ENCODE data around the gene TMEM80. TPM values are rescaled to one million over a fixed set of nuclear protein-coding genes. Genes with fewer than 3 reads are reported as not detected.

TMEM80 gene
- total RNA-seq, 4 donors from 2014 or later, result 10.7 to 58.9 (median 44.5) TPM

- H3K9me3 ChIP-seq, result no peaks in the 10 kb centered on the region
- DNase-seq, result no peak
- no peak for TF ChIP-seq CTCF (IDR thresholded peaks at IDR 0.05)
- H3K27ac ChIP-seq, result peak overlapping the region; percentile 10 to 98 (median 74)
- H3K4me1 ChIP-seq, result peaks cover 0 to 63% (median 17%) of the 10 kb centered on the region in 4 donors
- peaks cover 0 to 24% (median 0%) of the 10 kb centered on the region in 3 donors for H3K36me3 ChIP-seq
- no peak overlapping the region for H3K4me3 ChIP-seq
- no peaks in the 10 kb centered on the region for H3K27me3 ChIP-seq
Observed at GRCh38 chr11:703506-703905, 7.9 kb downstream of the TMEM80 start.

GRCh38 chr11:704228-704674 lies 8.6 kb downstream of the TMEM80 start:
- TF ChIP-seq POLR2A (IDR thresholded peaks at IDR 0.05) (no peak), CTCF (IDR thresholded peaks at IDR 0.05) (no peak)
- peak overlapping the region in 3 of 4 donors; percentile 90 to 98 (median 98) for H3K27ac ChIP-seq
- peak overlapping the region in 2 of 4 donors; percentile 77 to 81 for H3K4me3 ChIP-seq
- H3K36me3 ChIP-seq, result peaks cover 0 to 21% (median 0%) of the 10 kb centered on the region in 3 donors
- peak in 1 of 3 donors; percentile 46 for DNase-seq
- H3K27me3 ChIP-seq, result no peaks in the 10 kb centered on the region
- H3K4me1 ChIP-seq, result peaks cover 0 to 67% (median 17%) of the 10 kb centered on the region in 4 donors
- no peaks in the 10 kb centered on the region for H3K9me3 ChIP-seq

GRCh38 chr11:704781-705645 lies 9.4 kb downstream of the TMEM80 start:
- TF ChIP-seq CTCF (IDR thresholded peaks at IDR 0.05), result no peak
- peak; percentile 71 to 72 for TF ChIP-seq POLR2A (IDR thresholded peaks at IDR 0.05)
- H3K27me3 ChIP-seq, result no peaks in the 10 kb centered on the region
- no peaks in the 10 kb centered on the region for H3K9me3 ChIP-seq
- H3K4me3 ChIP-seq, result peak overlapping the region; percentile 44 to 81 (median 63)
- peak in 2 of 3 donors; percentile 81 to 88 for DNase-seq
- peaks cover 0 to 75% (median 17%) of the 10 kb centered on the region in 4 donors for H3K4me1 ChIP-seq
- peaks cover 0 to 21% (median 0%) of the 10 kb centered on the region in 3 donors for H3K36me3 ChIP-seq
- peak overlapping the region; percentile 55 to 98 (median 94) for H3K27ac ChIP-seq

GRCh38 chr11:705646-706438 lies 10.2 kb downstream of the TMEM80 start, which contains the start of gene EPS8L2:
Gene EPS8L2 (plus strand): TSS chr11:706231. CDS start chr11:709408, 3,177 bp downstream.
- Histone ChIP-seq H3K4me3 (peak within 1 kb of the TSS; percentile 44 to 81 (median 63)), H3K27ac (peak within 1 kb of the TSS; percentile 55 to 98 (median 94)), H3K4me1 (peaks cover 0 to 83% (median 21%) of the 10 kb centered on the region in 4 donors), H3K27me3 (no peaks in the 10 kb centered on the region), H3K36me3 (peaks cover 0 to 19% (median 0%) of the 10 kb centered on the region in 3 donors), H3K9me3 (no peaks in the 10 kb centered on the region)
- TF ChIP-seq CTCF (IDR thresholded peaks at IDR 0.05) (no peak), POLR2A (IDR thresholded peaks at IDR 0.05) (peak; percentile 45 to 66)
- DNase-seq, result peak in 2 of 3 donors; percentile 89 to 94

- peaks cover 0 to 16% (median 0%) of the 10 kb centered on the region in 3 donors for H3K36me3 ChIP-seq
- TF ChIP-seq POLR2A (IDR thresholded peaks at IDR 0.05) (no peak), CTCF (IDR thresholded peaks at IDR 0.05) (no peak)
- DNase-seq, result peak in 1 of 3 donors; percentile 73
- H3K9me3 ChIP-seq, result no peaks in the 10 kb centered on the region
- peak overlapping the region; percentile 55 to 98 (median 94) for H3K27ac ChIP-seq
- peak overlapping the region; percentile 44 to 81 (median 63) for H3K4me3 ChIP-seq
- no peaks in the 10 kb centered on the region for H3K27me3 ChIP-seq
- peaks cover 0 to 85% (median 21%) of the 10 kb centered on the region in 4 donors for H3K4me1 ChIP-seq
Observed at GRCh38 chr11:706439-706956, 10.9 kb downstream of the TMEM80 start.

All from Peyer's patch (tissue), 4 donors.